ENCODE results near the gene SF3A2. TPM values are rescaled to one million over a fixed set of nuclear protein-coding genes. Genes with fewer than 3 reads are reported as not detected.

Gene SF3A2
- total and polyA plus RNA-seq, 4 donors: 2.2 to 32.0 (median 13.2) TPM

- no peaks in the 10 kb centered on the region for H3K9me3 ChIP-seq (ENCODE audit: control insufficient read depth in 4 of 4, low read length in 3 of 4)
- TF ChIP-seq EGR1 (IDR thresholded peaks at IDR 0.05; ENCODE audit: low read depth in 2 of 2) (no peak), MAX (IDR thresholded peaks at IDR 0.05) (no peak), YY1 (IDR thresholded peaks at IDR 0.05) (no peak), RXRA (IDR thresholded peaks at IDR 0.05) (no peak), FOXA1 (IDR thresholded peaks at IDR 0.05) (no peak), ZBTB33 (IDR thresholded peaks at IDR 0.05) (no peak), NR2F2 (IDR thresholded peaks at IDR 0.05) (no peak), JUND (IDR thresholded peaks at IDR 0.05) (no peak)
- H3K27ac ChIP-seq (ENCODE audit: low read depth in 1 of 2, low read length in 2 of 2): no peak overlapping the region
- H3K9ac ChIP-seq (ENCODE audit: low read depth in 1 of 2, low read length in 2 of 2): no peak overlapping the region
- H3K4me1 ChIP-seq (ENCODE audit: control insufficient read depth in 4 of 4, insufficient read depth in 4 of 4, low read length in 3 of 4): no peaks in the 10 kb centered on the region
- H3K4me3 ChIP-seq (ENCODE audit: low read depth in 1 of 3, low read length in 3 of 3): no peak overlapping the region
- H3K36me3 ChIP-seq (ENCODE audit: control insufficient read depth in 4 of 4, insufficient read depth in 3 of 4, low read depth in 1 of 4, low read length in 3 of 4): peaks cover 4 to 47% (median 10%) of the 10 kb centered on the region in 4 donors
- no peak for DNase-seq (ENCODE audit: low spot score)
- H3K27me3 ChIP-seq (ENCODE audit: control insufficient read depth in 4 of 4, insufficient read depth in 4 of 4, low read length in 3 of 4): no peaks in the 10 kb centered on the region
- WGBS: 96% methylated on average over 15 of the region's 15 CpGs
Measured at GRCh38 chr19:2197270-2197669, 39.4 kb upstream of the SF3A2 start.

- Histone ChIP-seq H3K27ac (ENCODE audit: low read depth in 1 of 2, low read length in 2 of 2) (no peak overlapping the region), H3K27me3 (ENCODE audit: control insufficient read depth in 4 of 4, insufficient read depth in 4 of 4, low read length in 3 of 4) (no peaks in the 10 kb centered on the region), H3K9ac (ENCODE audit: low read depth in 1 of 2, low read length in 2 of 2) (no peak overlapping the region), H3K4me1 (ENCODE audit: control insufficient read depth in 4 of 4, insufficient read depth in 4 of 4, low read length in 3 of 4) (no peaks in the 10 kb centered on the region), H3K4me3 (ENCODE audit: low read depth in 1 of 3, low read length in 3 of 3) (no peak overlapping the region), H3K36me3 (ENCODE audit: control insufficient read depth in 4 of 4, insufficient read depth in 3 of 4, low read depth in 1 of 4, low read length in 3 of 4) (peaks cover 5 to 48% (median 12%) of the 10 kb centered on the region in 4 donors), H3K9me3 (ENCODE audit: control insufficient read depth in 4 of 4, low read length in 3 of 4) (no peaks in the 10 kb centered on the region)
- no peak for DNase-seq (ENCODE audit: low spot score)
- WGBS: 94% methylated on average over 22 of the region's 22 CpGs
- no peak for TF ChIP-seq HNF4A (conservative IDR thresholded peaks at IDR 0.05)
Measured at GRCh38 chr19:2198317-2198716, 38.3 kb upstream of the SF3A2 start.

GRCh38 chr19:2199215-2199614, 37.4 kb upstream of the SF3A2 start:
- Histone ChIP-seq H3K36me3 (ENCODE audit: control insufficient read depth in 4 of 4, insufficient read depth in 3 of 4, low read depth in 1 of 4, low read length in 3 of 4) (peaks cover 2 to 50% (median 10%) of the 10 kb centered on the region in 4 donors), H3K9ac (ENCODE audit: low read depth in 1 of 2, low read length in 2 of 2) (no peak overlapping the region), H3K9me3 (ENCODE audit: control insufficient read depth in 4 of 4, low read length in 3 of 4) (no peaks in the 10 kb centered on the region), H3K4me1 (ENCODE audit: control insufficient read depth in 4 of 4, insufficient read depth in 4 of 4, low read length in 3 of 4) (no peaks in the 10 kb centered on the region), H3K4me3 (ENCODE audit: low read depth in 1 of 3, low read length in 3 of 3) (no peak overlapping the region), H3K27ac (ENCODE audit: low read depth in 1 of 2, low read length in 2 of 2) (no peak overlapping the region), H3K27me3 (ENCODE audit: control insufficient read depth in 4 of 4, insufficient read depth in 4 of 4, low read length in 3 of 4) (no peaks in the 10 kb centered on the region)
- no peak for DNase-seq (ENCODE audit: low spot score)
- TF ChIP-seq, protein P1, sequence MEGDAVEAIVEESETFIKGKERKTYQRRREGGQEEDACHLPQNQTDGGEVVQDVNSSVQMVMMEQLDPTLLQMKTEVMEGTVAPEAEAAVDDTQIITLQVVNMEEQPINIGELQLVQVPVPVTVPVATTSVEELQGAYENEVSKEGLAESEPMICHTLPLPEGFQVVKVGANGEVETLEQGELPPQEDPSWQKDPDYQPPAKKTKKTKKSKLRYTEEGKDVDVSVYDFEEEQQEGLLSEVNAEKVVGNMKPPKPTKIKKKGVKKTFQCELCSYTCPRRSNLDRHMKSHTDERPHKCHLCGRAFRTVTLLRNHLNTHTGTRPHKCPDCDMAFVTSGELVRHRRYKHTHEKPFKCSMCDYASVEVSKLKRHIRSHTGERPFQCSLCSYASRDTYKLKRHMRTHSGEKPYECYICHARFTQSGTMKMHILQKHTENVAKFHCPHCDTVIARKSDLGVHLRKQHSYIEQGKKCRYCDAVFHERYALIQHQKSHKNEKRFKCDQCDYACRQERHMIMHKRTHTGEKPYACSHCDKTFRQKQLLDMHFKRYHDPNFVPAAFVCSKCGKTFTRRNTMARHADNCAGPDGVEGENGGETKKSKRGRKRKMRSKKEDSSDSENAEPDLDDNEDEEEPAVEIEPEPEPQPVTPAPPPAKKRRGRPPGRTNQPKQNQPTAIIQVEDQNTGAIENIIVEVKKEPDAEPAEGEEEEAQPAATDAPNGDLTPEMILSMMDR (IDR thresholded peaks at IDR 0.05; ENCODE audit: low read depth, low read length, missing input control): no peak
- TF ChIP-seq, protein P2, sequence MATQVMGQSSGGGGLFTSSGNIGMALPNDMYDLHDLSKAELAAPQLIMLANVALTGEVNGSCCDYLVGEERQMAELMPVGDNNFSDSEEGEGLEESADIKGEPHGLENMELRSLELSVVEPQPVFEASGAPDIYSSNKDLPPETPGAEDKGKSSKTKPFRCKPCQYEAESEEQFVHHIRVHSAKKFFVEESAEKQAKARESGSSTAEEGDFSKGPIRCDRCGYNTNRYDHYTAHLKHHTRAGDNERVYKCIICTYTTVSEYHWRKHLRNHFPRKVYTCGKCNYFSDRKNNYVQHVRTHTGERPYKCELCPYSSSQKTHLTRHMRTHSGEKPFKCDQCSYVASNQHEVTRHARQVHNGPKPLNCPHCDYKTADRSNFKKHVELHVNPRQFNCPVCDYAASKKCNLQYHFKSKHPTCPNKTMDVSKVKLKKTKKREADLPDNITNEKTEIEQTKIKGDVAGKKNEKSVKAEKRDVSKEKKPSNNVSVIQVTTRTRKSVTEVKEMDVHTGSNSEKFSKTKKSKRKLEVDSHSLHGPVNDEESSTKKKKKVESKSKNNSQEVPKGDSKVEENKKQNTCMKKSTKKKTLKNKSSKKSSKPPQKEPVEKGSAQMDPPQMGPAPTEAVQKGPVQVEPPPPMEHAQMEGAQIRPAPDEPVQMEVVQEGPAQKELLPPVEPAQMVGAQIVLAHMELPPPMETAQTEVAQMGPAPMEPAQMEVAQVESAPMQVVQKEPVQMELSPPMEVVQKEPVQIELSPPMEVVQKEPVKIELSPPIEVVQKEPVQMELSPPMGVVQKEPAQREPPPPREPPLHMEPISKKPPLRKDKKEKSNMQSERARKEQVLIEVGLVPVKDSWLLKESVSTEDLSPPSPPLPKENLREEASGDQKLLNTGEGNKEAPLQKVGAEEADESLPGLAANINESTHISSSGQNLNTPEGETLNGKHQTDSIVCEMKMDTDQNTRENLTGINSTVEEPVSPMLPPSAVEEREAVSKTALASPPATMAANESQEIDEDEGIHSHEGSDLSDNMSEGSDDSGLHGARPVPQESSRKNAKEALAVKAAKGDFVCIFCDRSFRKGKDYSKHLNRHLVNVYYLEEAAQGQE (IDR thresholded peaks at IDR 0.05): no peak
- TF ChIP-seq HNF4G (IDR thresholded peaks at IDR 0.05): no peak
- no peak for TF ChIP-seq RAD21 (IDR thresholded peaks at IDR 0.05)
- TF ChIP-seq YY1 (IDR thresholded peaks at IDR 0.05): no peak
- TF ChIP-seq FOXA2 (IDR thresholded peaks at IDR 0.05): no peak
- TF ChIP-seq GABPA (IDR thresholded peaks at IDR 0.05 in 1 of 2, conservative IDR thresholded peaks at IDR 0.05 in 1 of 2): no peak
- no peak for TF ChIP-seq NR2F2 (IDR thresholded peaks at IDR 0.05)
- TF ChIP-seq, protein P3, sequence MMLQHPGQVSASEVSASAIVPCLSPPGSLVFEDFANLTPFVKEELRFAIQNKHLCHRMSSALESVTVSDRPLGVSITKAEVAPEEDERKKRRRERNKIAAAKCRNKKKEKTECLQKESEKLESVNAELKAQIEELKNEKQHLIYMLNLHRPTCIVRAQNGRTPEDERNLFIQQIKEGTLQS (IDR thresholded peaks at IDR 0.05): no peak
- no peak for TF ChIP-seq FOXA1 (IDR thresholded peaks at IDR 0.05)
- TF ChIP-seq MAX (IDR thresholded peaks at IDR 0.05): no peak
- no peak for TF ChIP-seq RXRA (IDR thresholded peaks at IDR 0.05)
- no peak for TF ChIP-seq ZBTB33 (IDR thresholded peaks at IDR 0.05)
- no peak for TF ChIP-seq JUND (IDR thresholded peaks at IDR 0.05)
- no peak for TF ChIP-seq TAF1 (conservative IDR thresholded peaks at IDR 0.05)
- TF ChIP-seq EGR1 (IDR thresholded peaks at IDR 0.05; ENCODE audit: low read depth in 2 of 2): no peak
- TF ChIP-seq HNF4A (conservative IDR thresholded peaks at IDR 0.05): no peak
- TF ChIP-seq SP1 (IDR thresholded peaks at IDR 0.05): no peak
- WGBS: 93% methylated on average over 18 of the region's 18 CpGs
